GM23338 (cell line): ENCODE data around the gene GRIFIN. TPM values are rescaled to one million over a fixed set of nuclear protein-coding genes. Genes with fewer than 3 reads are reported as not detected.

Experiments
- ATAC-seq: fragments of 200-7000 bp; cut with Tn5 transposase; 3 replicates; pipeline ENCODE4 v1.9.1; 2020
- DNase-seq: peaks from one replicate; pipeline ENCODE4 v3.0.0-alpha.2; 2015; ENCODE audit warnings: low spot score
- H2AFZ ChIP-seq: fragments of 200-600 bp; sonication (generic); 2 replicates; pipeline ENCODE4 v1.8.0; 2016; ENCODE audit warnings: antibody characterized with exemption, mild to moderate bottlenecking, moderate library complexity
- H3F3A ChIP-seq: fragments of 200-600 bp; sonication (generic); replicated peaks from 2 replicates; pipeline ENCODE4 v1.8.0; 2017; ENCODE audit warnings: antibody characterized with exemption, mixed run types, low read depth
- H3K27ac ChIP-seq: fragments of 200-600 bp; sonication (generic); 2 replicates; pipeline ENCODE4 v1.6.1; 2016; ENCODE audit warnings: low read depth
- H3K27me3 ChIP-seq: fragments of 200-600 bp; sonication (generic); 2 replicates; pipeline ENCODE4 v1.8.0; 2016; ENCODE audit warnings: mild to moderate bottlenecking, mixed run types, moderate library complexity; ENCODE audit not compliant: insufficient read depth
- H3K36me3 ChIP-seq: fragments of 200-600 bp; sonication (generic); 2 replicates; pipeline ENCODE4 v1.8.0; 2016; ENCODE audit warnings: mild to moderate bottlenecking; ENCODE audit not compliant: insufficient read depth
- H3K4me1 ChIP-seq: fragments of 200-600 bp; sonication (generic); 2 replicates; pipeline ENCODE4 v1.8.0; 2016; ENCODE audit warnings: mild to moderate bottlenecking, moderate library complexity; ENCODE audit not compliant: insufficient read depth
- H3K4me2 ChIP-seq: fragments of 200-600 bp; sonication (generic); 2 replicates; pipeline ENCODE4 v1.7.1; 2017; ENCODE audit warnings: mixed run types
- H3K4me3 ChIP-seq: fragments of 200-600 bp; sonication (generic); 2 replicates; pipeline ENCODE4 v1.6.1; 2016; ENCODE audit warnings: mixed run types
- H3K79me2 ChIP-seq: fragments of 200-600 bp; sonication (generic); replicated peaks from 2 replicates; pipeline ENCODE4 v1.8.0; 2017; ENCODE audit warnings: mild to moderate bottlenecking; ENCODE audit not compliant: insufficient read depth
- H3K9me2 ChIP-seq: fragments of 200-600 bp; sonication (generic); 2 replicates; pipeline ENCODE4 v1.8.0; 2017; ENCODE audit not compliant: insufficient read depth
- H4K20me1 ChIP-seq: fragments of 200-600 bp; sonication (generic); replicated peaks from 2 replicates; pipeline ENCODE4 v1.8.0; 2017; ENCODE audit warnings: mild to moderate bottlenecking; ENCODE audit not compliant: insufficient read depth
- H3K27ac Mint-ChIP-seq: 2 replicates; pipeline ENCODE4 v1.8.0; 2020; ENCODE audit warnings: inconsistent platforms, mild to moderate bottlenecking, moderate library complexity, mixed read lengths
- H3K27me3 Mint-ChIP-seq: 3 replicates; pipeline ENCODE4 v1.8.0; 2022; ENCODE audit warnings: low read depth, mild to moderate bottlenecking, moderate library complexity, mixed read lengths, inconsistent platforms; ENCODE audit not compliant: insufficient read depth, poor library complexity
- H3K36me3 Mint-ChIP-seq: 3 replicates; pipeline ENCODE4 v1.8.0; 2021; ENCODE audit warnings: low read depth, mild to moderate bottlenecking, inconsistent platforms, moderate library complexity, mixed read lengths
- H3K4me1 Mint-ChIP-seq: 3 replicates; pipeline ENCODE4 v1.8.0; 2020; ENCODE audit warnings: mild to moderate bottlenecking, inconsistent platforms, mixed read lengths
- H3K4me3 Mint-ChIP-seq: 3 replicates; pipeline ENCODE4 v1.8.0; 2021; ENCODE audit warnings: moderate library complexity, mild to moderate bottlenecking, inconsistent platforms, mixed read lengths
- H3K9me3 Mint-ChIP-seq: 3 replicates; pipeline ENCODE4 v1.8.0; 2020; ENCODE audit warnings: moderate library complexity, mild to moderate bottlenecking, inconsistent platforms, mixed read lengths
- CREB1 ChIP-seq: fragments of 250-450 bp; sonication (Bioruptor Pico); IDR thresholded peaks from 2 replicates; pipeline ENCODE4 v1.5.0; 2020; ENCODE audit warnings: low read depth, mild to moderate bottlenecking, moderate library complexity
- EZH2 ChIP-seq: fragments of 200-600 bp; sonication (generic); IDR thresholded peaks from one replicate; pipeline ENCODE4 v1.8.0; 2017; ENCODE audit warnings: antibody characterized with exemption, mild to moderate bottlenecking, low read depth; ENCODE audit not compliant: unreplicated experiment
- EZH2phosphoT487 ChIP-seq: fragments of 200-600 bp; sonication (generic); IDR thresholded peaks from one replicate; pipeline ENCODE4 v1.8.1; 2018; ENCODE audit warnings: antibody characterized with exemption; ENCODE audit not compliant: unreplicated experiment
- JUNB ChIP-seq: IDR thresholded peaks from one replicate; pipeline ENCODE4 v1.6.1; 2016; ENCODE audit warnings: antibody characterized with exemption; ENCODE audit not compliant: unreplicated experiment
- NANOG ChIP-seq: IDR thresholded peaks from 2 replicates; pipeline ENCODE4 v1.6.1; 2016; ENCODE audit warnings: antibody characterized with exemption, borderline replicate concordance
- POLR2AphosphoS5 ChIP-seq: IDR thresholded peaks from 2 replicates; pipeline ENCODE4 v1.6.1; 2016; ENCODE audit warnings: antibody characterized with exemption, low read depth
- STAT1 ChIP-seq: IDR thresholded peaks from one replicate; pipeline ENCODE4 v1.6.1; 2016; ENCODE audit warnings: antibody characterized with exemption; ENCODE audit not compliant: unreplicated experiment
- ZNF114 ChIP-seq: fragments of 250-450 bp; sonication (Bioruptor Pico); IDR thresholded peaks from 2 replicates; pipeline ENCODE4 v1.5.0; 2020; ENCODE audit warnings: mild to moderate bottlenecking, moderate library complexity
- ZNF331 ChIP-seq: fragments of 250-450 bp; sonication (Bioruptor Pico); IDR thresholded peaks from 2 replicates; pipeline ENCODE4 v1.5.0; 2020; ENCODE audit warnings: low read depth, mild to moderate bottlenecking, moderate library complexity
- polyA plus RNA-seq: library from polyadenylated mRNA; unstranded; fragments of >200 nt; fragmentation: Nextera tagmentation; extraction: Ambion mirVana; gene quantifications from 2 replicates; pipeline ENCODE4 v1.2.1, GENCODE V29; 2016
- total RNA-seq: library from RNA; depleted of rRNA; stranded (reverse); fragments of >200 nt; shearing (Covaris generic); gene quantifications from 2 replicates; pipeline ENCODE4 v1.2.3, GENCODE V29; 2014
- TF ChIP-seq, protein P1 (sequence below): IDR thresholded peaks from 2 replicates; pipeline ENCODE4 v1.6.1; 2016; ENCODE audit warnings: antibody characterized with exemption
- TF ChIP-seq, protein P2 (sequence below), 2 experiments: fragments of 200-600 bp in 1 of 2; sonication (generic) in 1 of 2; conservative IDR thresholded peaks; 2 replicates each; pipeline versions ENCODE4 v1.5.1 to v1.6.1; 2016 to 2017; ENCODE audit warnings: antibody characterized with exemption in 2 of 2, low read depth in 2 of 2, mild to moderate bottlenecking in 2 of 2, moderate library complexity in 1 of 2
- TF ChIP-seq, protein P3 (sequence below): IDR thresholded peaks from one replicate; pipeline ENCODE4 v1.6.1; 2018; ENCODE audit warnings: antibody characterized with exemption; ENCODE audit not compliant: unreplicated experiment

The GRIFIN gene
- total and polyA plus RNA-seq, 2 experiments from 2014 or later, result not detected

DNA sequence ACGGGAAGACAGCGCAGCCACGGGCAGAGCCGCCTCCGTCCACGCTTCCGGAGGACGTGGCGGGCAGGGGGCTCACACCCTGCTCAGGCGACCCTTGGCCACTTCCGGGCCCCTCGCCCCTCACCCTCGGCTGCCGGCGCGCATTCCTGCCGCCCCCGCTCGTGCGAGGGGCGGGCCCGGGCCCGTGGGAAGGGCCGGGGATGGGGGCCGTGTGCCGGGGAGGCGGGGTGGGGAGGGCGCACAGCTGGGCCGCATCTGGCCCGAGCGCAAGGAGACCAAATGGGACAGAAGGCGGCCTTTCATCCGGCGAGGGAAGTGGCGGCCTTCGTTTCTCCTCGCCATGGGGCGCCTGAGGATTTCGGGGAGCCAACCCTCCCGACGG, 42.5 kb upstream of the GRIFIN start:
- H3K9me2 ChIP-seq, result peaks cover 9% of the 10 kb centered on the region; the same call in 1 of the 2 replicates
- no peak overlapping the region for H3K27ac Mint-ChIP-seq
- H3K36me3 ChIP-seq, result no peaks in the 10 kb centered on the region
- peaks cover 42% of the 10 kb centered on the region for H3K27me3 Mint-ChIP-seq
- H3K9me3 Mint-ChIP-seq, result no peaks in the 10 kb centered on the region
- peak overlapping the region; percentile 63 for H3K4me3 ChIP-seq
- H3F3A ChIP-seq, result peaks cover 6% of the 10 kb centered on the region; the same call in 1 of the 2 replicates
- H3K4me3 Mint-ChIP-seq, result peak overlapping the region; percentile 73
- H3K27ac ChIP-seq, result no peak overlapping the region
- peak overlapping the region; percentile 88 for H3K4me2 ChIP-seq
- DNase-seq (no peak), ATAC-seq (peak; percentile 1; the same call in 2 of the 3 replicates)
- peak overlapping the region; percentile 66; the same call in 1 of the 2 replicates for H2AFZ ChIP-seq
- no peaks in the 10 kb centered on the region; the same call in 1 of the 2 replicates for H4K20me1 ChIP-seq
- TF ChIP-seq NANOG (no peak), CREB1 (no peak), JUNB (no peak), EZH2 (no peak)
- H3K4me1 ChIP-seq, result peaks cover 48% of the 10 kb centered on the region
- H3K36me3 Mint-ChIP-seq, result peaks cover 4% of the 10 kb centered on the region; the same call in 1 of the 3 replicates
- H3K4me1 Mint-ChIP-seq, result peaks cover 48% of the 10 kb centered on the region
- H3K79me2 ChIP-seq, result peaks cover 13% of the 10 kb centered on the region
- H3K27me3 ChIP-seq, result peaks cover 28% of the 10 kb centered on the region

DNA sequence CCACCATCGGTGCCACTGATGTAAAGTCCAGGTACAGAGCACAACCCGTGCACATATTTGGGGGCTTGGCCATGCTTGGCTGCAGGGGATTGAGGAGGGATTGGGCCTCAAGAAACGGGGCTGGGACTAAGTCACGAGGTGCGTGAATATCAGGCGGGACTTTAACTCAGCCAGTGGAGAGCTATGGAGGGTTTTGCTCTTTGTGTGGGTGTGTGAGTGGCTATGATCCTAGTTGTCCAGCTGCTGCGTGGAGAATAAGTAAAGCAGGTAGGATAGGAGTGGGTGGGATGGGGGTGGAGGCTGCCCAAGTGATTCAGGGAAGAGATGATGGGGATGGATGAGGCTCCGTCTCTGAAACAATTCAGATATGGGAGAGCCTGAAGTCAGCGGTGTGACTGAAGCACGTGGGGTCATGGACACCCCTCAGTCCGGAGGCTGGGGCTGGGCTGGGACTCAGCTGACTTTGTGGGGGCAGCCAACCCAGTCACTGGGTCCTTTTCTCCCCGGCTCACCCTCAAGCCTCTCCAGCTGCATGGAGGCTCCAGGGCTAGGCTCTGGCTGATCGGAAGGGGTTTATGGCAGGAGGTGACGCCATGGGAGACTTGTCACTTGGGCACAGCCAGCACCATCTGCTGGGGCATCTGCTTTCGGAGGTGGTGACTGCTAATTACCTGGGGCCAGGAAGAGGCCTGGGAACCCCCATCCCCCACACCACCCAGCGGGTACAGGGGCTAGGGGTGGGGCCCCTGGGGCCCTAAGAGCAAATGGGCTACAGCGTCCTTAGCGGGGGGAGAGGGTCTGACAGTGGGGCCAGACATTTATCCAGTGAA, 41.7 kb upstream of the GRIFIN start:
- Mint-ChIP-seq H3K9me3 (no peaks in the 10 kb centered on the region), H3K4me1 (peaks cover 41% of the 10 kb centered on the region), H3K4me3 (peak overlapping the region; percentile 71), H3K27ac (no peak overlapping the region), H3K27me3 (peaks cover 40% of the 10 kb centered on the region), H3K36me3 (peaks cover 4% of the 10 kb centered on the region; the same call in 1 of the 3 replicates)
- Histone ChIP-seq H3K4me3 (peak overlapping the region; percentile 63), H3K4me1 (peaks cover 39% of the 10 kb centered on the region), H3K9me2 (peaks cover 9% of the 10 kb centered on the region; the same call in 1 of the 2 replicates), H3K4me2 (peak overlapping the region; percentile 88), H3F3A (peaks cover 3% of the 10 kb centered on the region; the same call in 1 of the 2 replicates), H4K20me1 (no peaks in the 10 kb centered on the region; the same call in 1 of the 2 replicates), H3K79me2 (peaks cover 13% of the 10 kb centered on the region), H3K27ac (no peak overlapping the region), H3K36me3 (no peaks in the 10 kb centered on the region), H3K27me3 (peaks cover 28% of the 10 kb centered on the region), H2AFZ (0 out of 2 replicates have a peak overlapping the region, but pooled peaks have one; percentile 66)
- ATAC-seq, result no peak
- DNase-seq, result no peak
- TF ChIP-seq NANOG, result no peak
- TF ChIP-seq CREB1, result no peak
- no peak for TF ChIP-seq STAT1
- TF ChIP-seq ZNF331 (CRISPR knock-in tag), result no peak
- TF ChIP-seq, protein P1, sequence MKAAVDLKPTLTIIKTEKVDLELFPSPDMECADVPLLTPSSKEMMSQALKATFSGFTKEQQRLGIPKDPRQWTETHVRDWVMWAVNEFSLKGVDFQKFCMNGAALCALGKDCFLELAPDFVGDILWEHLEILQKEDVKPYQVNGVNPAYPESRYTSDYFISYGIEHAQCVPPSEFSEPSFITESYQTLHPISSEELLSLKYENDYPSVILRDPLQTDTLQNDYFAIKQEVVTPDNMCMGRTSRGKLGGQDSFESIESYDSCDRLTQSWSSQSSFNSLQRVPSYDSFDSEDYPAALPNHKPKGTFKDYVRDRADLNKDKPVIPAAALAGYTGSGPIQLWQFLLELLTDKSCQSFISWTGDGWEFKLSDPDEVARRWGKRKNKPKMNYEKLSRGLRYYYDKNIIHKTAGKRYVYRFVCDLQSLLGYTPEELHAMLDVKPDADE, result no peak
- no peak for TF ChIP-seq EZH2phosphoT487
- TF ChIP-seq POLR2AphosphoS5, result no peak
- no peak for TF ChIP-seq EZH2
- TF ChIP-seq, protein P2, sequence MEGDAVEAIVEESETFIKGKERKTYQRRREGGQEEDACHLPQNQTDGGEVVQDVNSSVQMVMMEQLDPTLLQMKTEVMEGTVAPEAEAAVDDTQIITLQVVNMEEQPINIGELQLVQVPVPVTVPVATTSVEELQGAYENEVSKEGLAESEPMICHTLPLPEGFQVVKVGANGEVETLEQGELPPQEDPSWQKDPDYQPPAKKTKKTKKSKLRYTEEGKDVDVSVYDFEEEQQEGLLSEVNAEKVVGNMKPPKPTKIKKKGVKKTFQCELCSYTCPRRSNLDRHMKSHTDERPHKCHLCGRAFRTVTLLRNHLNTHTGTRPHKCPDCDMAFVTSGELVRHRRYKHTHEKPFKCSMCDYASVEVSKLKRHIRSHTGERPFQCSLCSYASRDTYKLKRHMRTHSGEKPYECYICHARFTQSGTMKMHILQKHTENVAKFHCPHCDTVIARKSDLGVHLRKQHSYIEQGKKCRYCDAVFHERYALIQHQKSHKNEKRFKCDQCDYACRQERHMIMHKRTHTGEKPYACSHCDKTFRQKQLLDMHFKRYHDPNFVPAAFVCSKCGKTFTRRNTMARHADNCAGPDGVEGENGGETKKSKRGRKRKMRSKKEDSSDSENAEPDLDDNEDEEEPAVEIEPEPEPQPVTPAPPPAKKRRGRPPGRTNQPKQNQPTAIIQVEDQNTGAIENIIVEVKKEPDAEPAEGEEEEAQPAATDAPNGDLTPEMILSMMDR (conservative IDR thresholded peaks at IDR 0.05; ENCODE audit: low read depth in 2 of 2), result no peak; a peak in 1 of 4 replicates
- TF ChIP-seq, protein P3, sequence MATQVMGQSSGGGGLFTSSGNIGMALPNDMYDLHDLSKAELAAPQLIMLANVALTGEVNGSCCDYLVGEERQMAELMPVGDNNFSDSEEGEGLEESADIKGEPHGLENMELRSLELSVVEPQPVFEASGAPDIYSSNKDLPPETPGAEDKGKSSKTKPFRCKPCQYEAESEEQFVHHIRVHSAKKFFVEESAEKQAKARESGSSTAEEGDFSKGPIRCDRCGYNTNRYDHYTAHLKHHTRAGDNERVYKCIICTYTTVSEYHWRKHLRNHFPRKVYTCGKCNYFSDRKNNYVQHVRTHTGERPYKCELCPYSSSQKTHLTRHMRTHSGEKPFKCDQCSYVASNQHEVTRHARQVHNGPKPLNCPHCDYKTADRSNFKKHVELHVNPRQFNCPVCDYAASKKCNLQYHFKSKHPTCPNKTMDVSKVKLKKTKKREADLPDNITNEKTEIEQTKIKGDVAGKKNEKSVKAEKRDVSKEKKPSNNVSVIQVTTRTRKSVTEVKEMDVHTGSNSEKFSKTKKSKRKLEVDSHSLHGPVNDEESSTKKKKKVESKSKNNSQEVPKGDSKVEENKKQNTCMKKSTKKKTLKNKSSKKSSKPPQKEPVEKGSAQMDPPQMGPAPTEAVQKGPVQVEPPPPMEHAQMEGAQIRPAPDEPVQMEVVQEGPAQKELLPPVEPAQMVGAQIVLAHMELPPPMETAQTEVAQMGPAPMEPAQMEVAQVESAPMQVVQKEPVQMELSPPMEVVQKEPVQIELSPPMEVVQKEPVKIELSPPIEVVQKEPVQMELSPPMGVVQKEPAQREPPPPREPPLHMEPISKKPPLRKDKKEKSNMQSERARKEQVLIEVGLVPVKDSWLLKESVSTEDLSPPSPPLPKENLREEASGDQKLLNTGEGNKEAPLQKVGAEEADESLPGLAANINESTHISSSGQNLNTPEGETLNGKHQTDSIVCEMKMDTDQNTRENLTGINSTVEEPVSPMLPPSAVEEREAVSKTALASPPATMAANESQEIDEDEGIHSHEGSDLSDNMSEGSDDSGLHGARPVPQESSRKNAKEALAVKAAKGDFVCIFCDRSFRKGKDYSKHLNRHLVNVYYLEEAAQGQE, result no peak
- TF ChIP-seq JUNB, result no peak
- no peak for TF ChIP-seq ZNF114 (CRISPR knock-in tag)
